IMR-90 (cell line): ENCODE measurements around the gene NLRP1. TPM values are rescaled to one million over a fixed set of nuclear protein-coding genes. Genes with fewer than 3 reads are reported as not detected.
A peak's percentile ranks its signal among the peaks of the same experiment; 100 is the strongest.

Experiments used
- ATAC-seq: fragments of 200-7000 bp; cut with Tn5 transposase; 2 replicates; pipeline ENCODE4 v1.9.1; 2020; ENCODE audit warnings: low read depth, mild to moderate bottlenecking, moderate library complexity
- BruUV-seq: library from RNA; stranded (reverse); fragments of 400-500 nt; replicated peaks from 2 replicates; lab custom pipeline; 2021; lab: Mats Ljungman, UMichigan
- CTCF ChIA-PET: fragments of 300-600 bp; formaldehyde crosslinking; extraction: SDS; loops from one replicate; lab custom pipeline; 2021; ENCODE audit warnings: antibody characterized with exemption; lab: Yijun Ruan, JAX
- POLR2A ChIA-PET: fragments of 300-600 bp; sonication (Branson Sonifier 250); formaldehyde crosslinking; loops from one replicate; lab custom pipeline; 2022; ENCODE audit warnings: antibody characterized with exemption; ENCODE audit not compliant: unreplicated experiment; lab: Charles Lee
- DNase-seq: peaks from one replicate; pipeline ENCODE4 v3.0.0; 2013
- H2AFZ ChIP-seq: replicated peaks from 2 replicates; pipeline ENCODE3; 2013; ENCODE audit warnings: low read length, mild to moderate bottlenecking; ENCODE audit not compliant: poor library complexity
- H2AK5ac ChIP-seq: 2 replicates; pipeline ENCODE4 v1.6.1; 2013; ENCODE audit warnings: low read depth, low read length, inconsistent platforms
- H2AK9ac ChIP-seq: replicated peaks from 2 replicates; pipeline ENCODE3; 2013; ENCODE audit warnings: mild to moderate bottlenecking, low read depth, low read length, moderate library complexity; ENCODE audit not compliant: poor library complexity
- H2BK120ac ChIP-seq: 2 replicates; pipeline ENCODE4 v1.6.1; 2013; ENCODE audit warnings: low read depth, low read length, inconsistent platforms
- H2BK15ac ChIP-seq: 3 replicates; pipeline ENCODE4 v1.6.1; 2013; ENCODE audit warnings: low read depth, low read length, inconsistent platforms
- H2BK20ac ChIP-seq: 2 replicates; pipeline ENCODE4 v1.6.1; 2013; ENCODE audit warnings: low read depth, mild to moderate bottlenecking, inconsistent platforms, low read length, moderate library complexity
- H2BK5ac ChIP-seq: 2 replicates; pipeline ENCODE4 v1.6.1; 2013; ENCODE audit warnings: mild to moderate bottlenecking, low read depth, low read length, inconsistent platforms; ENCODE audit not compliant: poor library complexity, severe bottlenecking
- H3K14ac ChIP-seq: replicated peaks from 2 replicates; pipeline ENCODE4 v1.6.1; 2013; ENCODE audit warnings: low read depth, low read length, inconsistent platforms
- H3K18ac ChIP-seq: 2 replicates; pipeline ENCODE4 v1.6.1; 2013; ENCODE audit warnings: low read depth, low read length, control low read depth
- H3K23ac ChIP-seq: 2 replicates; pipeline ENCODE4 v1.6.1; 2013; ENCODE audit warnings: low read depth, low read length, inconsistent platforms
- H3K27ac ChIP-seq: 2 replicates; pipeline ENCODE4 v1.5.1; 2013; ENCODE audit warnings: mild to moderate bottlenecking, control low read depth, low read length; ENCODE audit not compliant: insufficient read depth
- H3K27me3 ChIP-seq: 2 replicates; pipeline ENCODE4 v1.6.1; 2013; ENCODE audit warnings: low read length; ENCODE audit not compliant: control insufficient read depth, insufficient read depth
- H3K36me3 ChIP-seq: 2 replicates; pipeline ENCODE4 v1.6.1; 2013; ENCODE audit warnings: low read length, mixed read lengths; ENCODE audit not compliant: control insufficient read depth, insufficient read depth
- H3K4ac ChIP-seq: 2 replicates; pipeline ENCODE4 v1.6.1; 2013; ENCODE audit warnings: low read depth, low read length, inconsistent platforms
- H3K4me1 ChIP-seq: 2 replicates; pipeline ENCODE4 v1.6.1; 2013; ENCODE audit warnings: low read length, mixed read lengths; ENCODE audit not compliant: control insufficient read depth, insufficient read depth
- H3K4me2 ChIP-seq: 2 replicates; pipeline ENCODE4 v1.6.1; 2013; ENCODE audit warnings: low read depth, mild to moderate bottlenecking, control low read depth, low read length, moderate library complexity
- H3K4me3 ChIP-seq: 2 replicates; pipeline ENCODE4 v1.5.1; 2013; ENCODE audit warnings: low read depth, mild to moderate bottlenecking, control low read depth, low read length, moderate library complexity; ENCODE audit not compliant: insufficient read depth
- H3K56ac ChIP-seq: 2 replicates; pipeline ENCODE4 v1.6.1; 2013; ENCODE audit warnings: low read length, inconsistent platforms; ENCODE audit not compliant: insufficient read depth; ENCODE audit errors: extremely low read depth
- H3K79me1 ChIP-seq, 2 experiments: 2 replicates each; pipeline ENCODE4 v1.6.1; 2013; ENCODE audit warnings: low read length in 2 of 2, inconsistent platforms in 1 of 2, low read depth in 1 of 2
- H3K9ac ChIP-seq: 2 replicates; pipeline ENCODE4 v1.6.1; 2013; ENCODE audit warnings: low read depth, low read length, control low read depth
- H3K9me1 ChIP-seq: 2 replicates; pipeline ENCODE4 v1.6.1; 2013; ENCODE audit warnings: low read length, inconsistent platforms; ENCODE audit not compliant: insufficient read depth
- H3K9me3 ChIP-seq: 2 replicates; pipeline ENCODE4 v1.6.1; 2013; ENCODE audit warnings: low read length; ENCODE audit not compliant: control insufficient read depth, insufficient read depth
- H4K20me1 ChIP-seq: 2 replicates; pipeline ENCODE4 v1.6.1; 2013; ENCODE audit warnings: low read length, inconsistent platforms; ENCODE audit not compliant: insufficient read depth
- H4K5ac ChIP-seq: 2 replicates; pipeline ENCODE4 v1.6.1; 2013; ENCODE audit warnings: mild to moderate bottlenecking, low read depth, low read length, control low read depth
- H4K8ac ChIP-seq, 2 experiments: 2 replicates each; pipeline ENCODE4 v1.6.1; 2013; ENCODE audit warnings: low read depth in 2 of 2, low read length in 2 of 2, control low read depth in 1 of 2, inconsistent platforms in 1 of 2
- H4K91ac ChIP-seq: 2 replicates; pipeline ENCODE4 v1.6.1; 2013; ENCODE audit warnings: low read depth, low read length, inconsistent platforms; ENCODE audit not compliant: insufficient read depth
- BHLHE40 ChIP-seq: fragments of 150-350 bp; IDR thresholded peaks from 2 replicates; pipeline ENCODE4 v1.6.1; 2016; ENCODE audit warnings: mild to moderate bottlenecking, low read depth, low read length
- CEBPB ChIP-seq: IDR thresholded peaks from 2 replicates; pipeline ENCODE4 v1.6.1; 2012; ENCODE audit warnings: low read depth, low read length, improper control_type of control experiment
- CHD1 ChIP-seq: IDR thresholded peaks from 2 replicates; pipeline ENCODE4 v1.6.1; 2012; ENCODE audit warnings: low read depth, low read length, improper control_type of control experiment
- MAFK ChIP-seq: IDR thresholded peaks from 2 replicates; pipeline ENCODE4 v1.6.1; 2012; ENCODE audit warnings: low read depth, low read length, improper control_type of control experiment
- MXI1 ChIP-seq: IDR thresholded peaks from 2 replicates; pipeline ENCODE4 v1.6.1; 2012; ENCODE audit warnings: low read depth, mild to moderate bottlenecking, low read length, moderate library complexity, borderline replicate concordance
- RAD21 ChIP-seq: IDR thresholded peaks from 2 replicates; pipeline ENCODE4 v1.6.1; 2012; ENCODE audit warnings: low read length, improper control_type of control experiment
- RCOR1 ChIP-seq: IDR thresholded peaks from 2 replicates; pipeline ENCODE4 v1.6.1; 2012; ENCODE audit warnings: mild to moderate bottlenecking, low read length, improper control_type of control experiment; ENCODE audit not compliant: insufficient replicate concordance
- RFX5 ChIP-seq: IDR thresholded peaks from 2 replicates; pipeline ENCODE4 v1.8.0; 2012; ENCODE audit warnings: low read depth, mild to moderate bottlenecking, low read length, moderate library complexity
- SMC3 ChIP-seq: fragments of 150-350 bp; IDR thresholded peaks from 2 replicates; pipeline ENCODE4 v1.6.1; 2016; ENCODE audit warnings: low read depth, mild to moderate bottlenecking, antibody characterized with exemption, low read length, moderate library complexity
- whole genome bisulfite sequencing, 2 experiments: methylation state at CpG; one replicate each; pipeline versions ENCODE4 v1.1.5 to v1.1.7; 2013; ENCODE audit warnings: missing lambda C conversion rate in 2 of 2; ENCODE audit not compliant: insufficient read length in 1 of 2; ENCODE audit errors: extremely low coverage in 2 of 2; 5-methylcytosine and 5-hydroxymethylcytosine counted together
- dilution Hi-C: fragments of 300-500 bp; cut with HindIII; formaldehyde crosslinking; loops from one replicate; pipeline ENCODE4 v1.14.3; 2018; ENCODE audit warnings: low sequenced_read_pairs; ENCODE audit not compliant: unreplicated experiment
- in situ Hi-C: fragments of 300-500 bp; cut with MboI; formaldehyde crosslinking; loops from 3 replicates; pipeline ENCODE4 v1.14.3; 2019; ENCODE audit warnings: low sequenced_read_pairs, inconsistent platforms, mixed read lengths
- intact Hi-C: fragments of 100-400 bp; cut with micrococcal nuclease; formaldehyde crosslinking; loops from 2 replicates; pipeline ENCODE4 v1.10.0; 2022
- polyA plus RNA-seq, 3 experiments: library from polyadenylated mRNA; depleted of rRNA; stranded (reverse); fragments of >200 nt; gene quantifications; 2 replicates each; pipeline ENCODE4 v1.2.3, GENCODE V29; 2012; ENCODE audit warnings: low replicate concordance in 1 of 3
- total RNA-seq: library from RNA; depleted of rRNA; stranded (reverse); fragments of >200 nt; gene quantifications from 2 replicates; pipeline ENCODE4 v1.2.3, GENCODE V29; 2012
- TF ChIP-seq, protein P1 (sequence below): fragments of 150-350 bp; IDR thresholded peaks from 2 replicates; pipeline ENCODE4 v1.6.1; 2017; ENCODE audit warnings: mild to moderate bottlenecking, antibody characterized with exemption, low read length, low read depth
- TF ChIP-seq, protein P2 (sequence below): conservative IDR thresholded peaks from 2 replicates; pipeline ENCODE4 v1.5.1; 2012; ENCODE audit warnings: mild to moderate bottlenecking, low read depth, low read length, improper control_type of control experiment
- TF ChIP-seq, protein P3 (sequence below): fragments of 150-350 bp; IDR thresholded peaks from 2 replicates; pipeline ENCODE4 v1.6.1; 2016; ENCODE audit warnings: low read depth, mild to moderate bottlenecking, low read length, moderate library complexity, borderline replicate concordance

NLRP1 gene
- total and polyA plus RNA-seq, 2 of the 4 experiments (the other 2 are of a cell fraction) = 134 to 340 TPM

DNA sequence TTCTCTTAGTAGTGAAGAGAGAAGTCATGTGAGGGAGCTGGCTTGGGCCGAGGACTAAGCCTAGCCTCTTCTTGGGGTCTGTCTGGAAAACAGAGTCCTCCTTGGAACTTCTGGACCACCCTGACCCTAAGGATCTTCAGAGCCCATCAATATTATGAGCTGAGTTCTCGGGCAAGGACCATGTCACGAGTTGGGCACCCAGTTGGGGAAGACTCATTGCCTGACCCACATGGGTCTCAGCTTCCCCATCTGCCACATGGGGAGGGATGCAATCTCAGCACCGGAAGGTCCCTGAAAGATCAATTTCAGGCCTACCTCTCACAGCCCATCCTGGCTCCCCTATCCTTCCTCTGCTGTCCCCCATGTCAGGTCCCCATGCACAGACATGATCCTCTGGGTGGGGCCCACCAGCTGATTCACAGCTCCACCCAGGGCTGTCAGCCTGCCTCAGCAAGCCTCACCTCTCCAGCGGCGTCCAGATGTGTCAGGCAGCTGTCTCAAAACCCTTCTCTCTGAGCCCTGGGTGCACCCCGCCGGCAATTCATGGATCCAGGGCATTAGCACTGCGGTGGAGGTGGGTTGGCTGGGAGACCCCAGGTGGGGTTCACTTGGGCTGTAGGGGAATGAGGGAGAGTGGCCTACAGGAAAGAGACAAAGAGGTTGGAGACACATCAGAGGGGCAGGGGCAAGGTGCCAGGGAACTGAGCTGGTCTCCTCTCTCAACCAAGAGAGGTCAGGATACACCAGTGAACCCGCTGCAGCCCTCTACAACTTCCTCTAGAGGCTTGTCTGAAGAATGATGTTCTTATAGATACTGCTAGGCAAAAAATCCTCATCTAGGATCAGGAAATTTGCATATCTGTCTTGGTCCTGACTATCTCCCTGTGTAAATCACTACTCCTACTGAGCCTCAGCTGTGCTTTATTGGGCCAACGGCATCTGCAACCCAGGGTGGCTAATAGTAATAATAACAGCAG, 1.8 kb downstream of the NLRP1 start:
- no peak overlapping the region for H3K18ac ChIP-seq
- H4K5ac ChIP-seq = no peak overlapping the region
- no peak overlapping the region for H3K23ac ChIP-seq
- H3K4ac ChIP-seq = no peak overlapping the region; the same call in 1 of the 2 replicates
- H3K4me3 ChIP-seq = no peak overlapping the region
- H4K20me1 ChIP-seq = no peaks in the 10 kb centered on the region
- intact Hi-C loops (loop anchor here (10.0 kb wide), 2 partner anchors 1072 to 1262 kb away; partner anchors contain the start of genes C17orf100 and MED31), dilution Hi-C loops (no loop called here), in situ Hi-C loops (no loop called here)
- TF ChIP-seq, protein P1, sequence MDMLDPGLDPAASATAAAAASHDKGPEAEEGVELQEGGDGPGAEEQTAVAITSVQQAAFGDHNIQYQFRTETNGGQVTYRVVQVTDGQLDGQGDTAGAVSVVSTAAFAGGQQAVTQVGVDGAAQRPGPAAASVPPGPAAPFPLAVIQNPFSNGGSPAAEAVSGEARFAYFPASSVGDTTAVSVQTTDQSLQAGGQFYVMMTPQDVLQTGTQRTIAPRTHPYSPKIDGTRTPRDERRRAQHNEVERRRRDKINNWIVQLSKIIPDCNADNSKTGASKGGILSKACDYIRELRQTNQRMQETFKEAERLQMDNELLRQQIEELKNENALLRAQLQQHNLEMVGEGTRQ = no peak
- TF ChIP-seq RFX5 (no peak), MXI1 (no peak), CEBPB (no peak), MAFK (no peak), RCOR1 (no peak), SMC3 (no peak), CHD1 (no peak), BHLHE40 (no peak), RAD21 (no peak)
- TF ChIP-seq, protein P2, sequence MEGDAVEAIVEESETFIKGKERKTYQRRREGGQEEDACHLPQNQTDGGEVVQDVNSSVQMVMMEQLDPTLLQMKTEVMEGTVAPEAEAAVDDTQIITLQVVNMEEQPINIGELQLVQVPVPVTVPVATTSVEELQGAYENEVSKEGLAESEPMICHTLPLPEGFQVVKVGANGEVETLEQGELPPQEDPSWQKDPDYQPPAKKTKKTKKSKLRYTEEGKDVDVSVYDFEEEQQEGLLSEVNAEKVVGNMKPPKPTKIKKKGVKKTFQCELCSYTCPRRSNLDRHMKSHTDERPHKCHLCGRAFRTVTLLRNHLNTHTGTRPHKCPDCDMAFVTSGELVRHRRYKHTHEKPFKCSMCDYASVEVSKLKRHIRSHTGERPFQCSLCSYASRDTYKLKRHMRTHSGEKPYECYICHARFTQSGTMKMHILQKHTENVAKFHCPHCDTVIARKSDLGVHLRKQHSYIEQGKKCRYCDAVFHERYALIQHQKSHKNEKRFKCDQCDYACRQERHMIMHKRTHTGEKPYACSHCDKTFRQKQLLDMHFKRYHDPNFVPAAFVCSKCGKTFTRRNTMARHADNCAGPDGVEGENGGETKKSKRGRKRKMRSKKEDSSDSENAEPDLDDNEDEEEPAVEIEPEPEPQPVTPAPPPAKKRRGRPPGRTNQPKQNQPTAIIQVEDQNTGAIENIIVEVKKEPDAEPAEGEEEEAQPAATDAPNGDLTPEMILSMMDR = no peak
- TF ChIP-seq, protein P3, sequence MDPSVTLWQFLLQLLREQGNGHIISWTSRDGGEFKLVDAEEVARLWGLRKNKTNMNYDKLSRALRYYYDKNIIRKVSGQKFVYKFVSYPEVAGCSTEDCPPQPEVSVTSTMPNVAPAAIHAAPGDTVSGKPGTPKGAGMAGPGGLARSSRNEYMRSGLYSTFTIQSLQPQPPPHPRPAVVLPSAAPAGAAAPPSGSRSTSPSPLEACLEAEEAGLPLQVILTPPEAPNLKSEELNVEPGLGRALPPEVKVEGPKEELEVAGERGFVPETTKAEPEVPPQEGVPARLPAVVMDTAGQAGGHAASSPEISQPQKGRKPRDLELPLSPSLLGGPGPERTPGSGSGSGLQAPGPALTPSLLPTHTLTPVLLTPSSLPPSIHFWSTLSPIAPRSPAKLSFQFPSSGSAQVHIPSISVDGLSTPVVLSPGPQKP = no peak
- H3K9ac ChIP-seq = peak overlapping the region; percentile 9; the same call in 1 of the 2 replicates
- no peak overlapping the region for H3K56ac ChIP-seq
- H2BK5ac ChIP-seq = no peak overlapping the region
- ChIA-PET POLR2A (no interaction called here), CTCF (no interaction called here)
- H3K27me3 ChIP-seq = no peaks in the 10 kb centered on the region
- H2BK15ac ChIP-seq = no peak overlapping the region
- H2AFZ ChIP-seq = no peak overlapping the region
- H2BK120ac ChIP-seq = no peak overlapping the region
- H2AK5ac ChIP-seq = 0 out of 2 replicates have a peak overlapping the region, but pooled peaks have one; percentile 3
- no TSS peak for BruUV-seq
- ATAC-seq (no peak), DNase-seq (no peak)
- no peak overlapping the region for H4K91ac ChIP-seq
- peak overlapping the region; percentile 78 for H3K4me2 ChIP-seq
- WGBS, 2 experiments = 100% methylated on average over 2 of the region's 11 CpGs; no CpG with 5 or more reads in 1 of the 2 experiments
- H3K36me3 ChIP-seq = peaks cover 9% of the 10 kb centered on the region
- H3K9me3 ChIP-seq = no peaks in the 10 kb centered on the region
- peaks cover 25% of the 10 kb centered on the region in 2 experiments for H3K79me1 ChIP-seq
- peaks cover 16% of the 10 kb centered on the region for H3K9me1 ChIP-seq
- H3K14ac ChIP-seq = no peak overlapping the region
- H3K27ac ChIP-seq = no peak overlapping the region
- H2BK20ac ChIP-seq = no peak overlapping the region
- 0 out of 4 replicates have a peak overlapping the region, but pooled peaks of 1 of the 2 experiments have one; percentile 19 for H4K8ac ChIP-seq
- peak overlapping the region; percentile 83 for H2AK9ac ChIP-seq
- peaks cover 20% of the 10 kb centered on the region for H3K4me1 ChIP-seq
